Caco-2 (cell line): Measurements from ENCODE around the gene SLC43A3. TPM values are rescaled to one million over a fixed set of nuclear protein-coding genes. Genes with fewer than 3 reads are reported as not detected.

Experiments used
- BruUV-seq: library from RNA; stranded (reverse); fragments of 400-500 nt; replicated peaks from 2 replicates; lab custom pipeline; 2021; lab: Mats Ljungman, UMichigan
- CTCF ChIA-PET: fragments of 300-600 bp; sonication (Branson Sonifier 250); formaldehyde crosslinking; loops from one replicate; lab custom pipeline; 2022; ENCODE audit warnings: antibody characterized with exemption; lab: Charles Lee
- POLR2A ChIA-PET: fragments of 300-600 bp; sonication (Branson Sonifier 250); formaldehyde crosslinking; loops from one replicate; lab custom pipeline; 2022; ENCODE audit warnings: antibody characterized with exemption; lab: Charles Lee
- DNase-seq, 2 experiments: peaks; one replicate each; pipeline versions ENCODE4 v3.0.0 to v3.0.0-alpha.2; 2020 to 2022
- H3K27me3 ChIP-seq: replicated peaks from 2 replicates; pipeline ENCODE4 v1.6.0; 2011; ENCODE audit warnings: low read length; ENCODE audit not compliant: control insufficient read depth, insufficient read depth
- H3K36me3 ChIP-seq: 2 replicates; pipeline ENCODE4 v1.5.1; 2011; ENCODE audit warnings: low read length; ENCODE audit not compliant: control insufficient read depth, insufficient read depth
- H3K4me1 ChIP-seq: fragments of 250-450 bp; sonication (Bioruptor Pico); 2 replicates; pipeline ENCODE4 v1.5.1; 2020; ENCODE audit warnings: mild to moderate bottlenecking
- H3K4me3 ChIP-seq: 2 replicates; pipeline ENCODE4 v1.5.1; 2011; ENCODE audit warnings: low read depth, mild to moderate bottlenecking, control low read depth, low read length
- H3K9me3 ChIP-seq: fragments of 250-450 bp; sonication (Bioruptor Pico); 2 replicates; pipeline ENCODE4 v1.5.1; 2020; ENCODE audit warnings: mild to moderate bottlenecking, moderate library complexity
- H3K27ac Mint-ChIP-seq: one replicate; pipeline ENCODE4 v1.8.0; 2022; ENCODE audit warnings: mixed read lengths; ENCODE audit not compliant: unreplicated experiment
- H3K27me3 Mint-ChIP-seq: one replicate; pipeline ENCODE4 v1.8.0; 2022; ENCODE audit warnings: mixed read lengths; ENCODE audit not compliant: insufficient read depth, unreplicated experiment
- H3K36me3 Mint-ChIP-seq: one replicate; pipeline ENCODE4 v1.8.0; 2022; ENCODE audit warnings: mild to moderate bottlenecking, mixed read lengths; ENCODE audit not compliant: insufficient read depth, unreplicated experiment
- H3K4me1 Mint-ChIP-seq: one replicate; pipeline ENCODE4 v1.8.0; 2022; ENCODE audit warnings: low read depth, mixed read lengths; ENCODE audit not compliant: unreplicated experiment
- H3K4me3 Mint-ChIP-seq: one replicate; pipeline ENCODE4 v1.8.0; 2022; ENCODE audit warnings: mild to moderate bottlenecking, moderate library complexity, mixed read lengths; ENCODE audit not compliant: unreplicated experiment
- H3K9me3 Mint-ChIP-seq: one replicate; pipeline ENCODE4 v1.8.0; 2022; ENCODE audit warnings: mixed read lengths; ENCODE audit not compliant: unreplicated experiment
- intact Hi-C: fragments of 100-400 bp; cut with micrococcal nuclease; formaldehyde crosslinking; loops from one replicate; pipeline ENCODE4 v1.10.0; 2022; ENCODE audit not compliant: unreplicated experiment
- total RNA-seq: library from RNA; stranded (reverse); gene quantifications from 2 replicates; pipeline ENCODE4 v1.2.3, GENCODE V29; 2022
- TF ChIP-seq, protein P1 (sequence below), 2 experiments: fragments of 200-600 bp in 1 of 2; IDR thresholded peaks; 1 replicate in 1 of 2; 2 replicates in 1 of 2; pipeline versions ENCODE4 v1.5.1 to v1.8.0; 2011 to 2022; ENCODE audit warnings: antibody characterized with exemption in 1 of 2, control low read depth in 1 of 2, inconsistent platforms in 1 of 2, low read depth in 1 of 2, low read length in 1 of 2, mild to moderate bottlenecking in 1 of 2, moderate library complexity in 1 of 2; ENCODE audit not compliant: insufficient read depth in 1 of 2, severe bottlenecking in 1 of 2, unreplicated experiment in 1 of 2

The SLC43A3 gene
- total RNA-seq, 1 experiment from 2014 or later, result not detected

DNA sequence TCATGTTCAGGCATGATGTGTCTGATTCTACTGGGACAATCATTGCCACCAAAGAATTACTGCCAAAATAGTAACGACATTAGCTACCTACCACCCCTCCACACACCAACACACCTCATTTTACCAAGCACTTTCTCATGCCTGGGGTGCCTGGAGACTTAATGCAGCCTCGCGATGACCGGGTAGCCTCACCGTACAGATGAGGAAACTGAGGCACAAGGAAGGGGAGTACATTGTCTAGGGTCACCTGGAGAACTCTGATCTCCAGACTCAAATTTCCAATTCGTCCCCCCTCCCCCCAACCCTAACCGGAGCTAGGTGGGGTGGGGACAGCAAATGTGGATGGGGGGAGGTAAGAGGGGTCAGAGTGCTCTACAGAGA is 30.7 kb upstream of the SLC43A3 start:
- peaks cover 15% of the 10 kb centered on the region for H3K27me3 Mint-ChIP-seq
- no peaks in the 10 kb centered on the region for H3K9me3 Mint-ChIP-seq
- H3K36me3 Mint-ChIP-seq, result peaks cover 9% of the 10 kb centered on the region
- H3K4me1 Mint-ChIP-seq, result peaks cover 20% of the 10 kb centered on the region
- intact Hi-C loops, result loop anchor here (1.0 kb wide), 8 partner anchors 19 to 184 kb away; no protein-coding TSS in a partner anchor
- peaks cover 28% of the 10 kb centered on the region for H3K4me1 ChIP-seq
- peak overlapping the region; percentile 85 for H3K4me3 Mint-ChIP-seq
- H3K9me3 ChIP-seq, result no peaks in the 10 kb centered on the region
- no peaks in the 10 kb centered on the region for H3K36me3 ChIP-seq
- DNase-seq, result no peak
- no peak overlapping the region for H3K27ac Mint-ChIP-seq
- H3K4me3 ChIP-seq, result no peak overlapping the region
- ChIA-PET CTCF (interaction anchor here (0.6 to 2.8 kb wide), 16 partner anchors 15 to 190 kb away, joined by 3 to 21 read pairs (median 7); no protein-coding TSS in a partner anchor), POLR2A (interaction anchor here (0.9 kb wide), 1 partner anchor 73 kb away, joined by 3 read pairs; no protein-coding TSS in a partner anchor)
- H3K27me3 ChIP-seq, result peaks cover 3% of the 10 kb centered on the region; the same call in 1 of the 2 replicates
- TF ChIP-seq, protein P1, sequence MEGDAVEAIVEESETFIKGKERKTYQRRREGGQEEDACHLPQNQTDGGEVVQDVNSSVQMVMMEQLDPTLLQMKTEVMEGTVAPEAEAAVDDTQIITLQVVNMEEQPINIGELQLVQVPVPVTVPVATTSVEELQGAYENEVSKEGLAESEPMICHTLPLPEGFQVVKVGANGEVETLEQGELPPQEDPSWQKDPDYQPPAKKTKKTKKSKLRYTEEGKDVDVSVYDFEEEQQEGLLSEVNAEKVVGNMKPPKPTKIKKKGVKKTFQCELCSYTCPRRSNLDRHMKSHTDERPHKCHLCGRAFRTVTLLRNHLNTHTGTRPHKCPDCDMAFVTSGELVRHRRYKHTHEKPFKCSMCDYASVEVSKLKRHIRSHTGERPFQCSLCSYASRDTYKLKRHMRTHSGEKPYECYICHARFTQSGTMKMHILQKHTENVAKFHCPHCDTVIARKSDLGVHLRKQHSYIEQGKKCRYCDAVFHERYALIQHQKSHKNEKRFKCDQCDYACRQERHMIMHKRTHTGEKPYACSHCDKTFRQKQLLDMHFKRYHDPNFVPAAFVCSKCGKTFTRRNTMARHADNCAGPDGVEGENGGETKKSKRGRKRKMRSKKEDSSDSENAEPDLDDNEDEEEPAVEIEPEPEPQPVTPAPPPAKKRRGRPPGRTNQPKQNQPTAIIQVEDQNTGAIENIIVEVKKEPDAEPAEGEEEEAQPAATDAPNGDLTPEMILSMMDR (IDR thresholded peaks at IDR 0.05; ENCODE audit: insufficient read depth in 1 of 2, low read depth in 1 of 2, low read length in 1 of 2, severe bottlenecking in 1 of 2, unreplicated experiment in 1 of 2), result no peak
- BruUV-seq, result no TSS peak

DNA sequence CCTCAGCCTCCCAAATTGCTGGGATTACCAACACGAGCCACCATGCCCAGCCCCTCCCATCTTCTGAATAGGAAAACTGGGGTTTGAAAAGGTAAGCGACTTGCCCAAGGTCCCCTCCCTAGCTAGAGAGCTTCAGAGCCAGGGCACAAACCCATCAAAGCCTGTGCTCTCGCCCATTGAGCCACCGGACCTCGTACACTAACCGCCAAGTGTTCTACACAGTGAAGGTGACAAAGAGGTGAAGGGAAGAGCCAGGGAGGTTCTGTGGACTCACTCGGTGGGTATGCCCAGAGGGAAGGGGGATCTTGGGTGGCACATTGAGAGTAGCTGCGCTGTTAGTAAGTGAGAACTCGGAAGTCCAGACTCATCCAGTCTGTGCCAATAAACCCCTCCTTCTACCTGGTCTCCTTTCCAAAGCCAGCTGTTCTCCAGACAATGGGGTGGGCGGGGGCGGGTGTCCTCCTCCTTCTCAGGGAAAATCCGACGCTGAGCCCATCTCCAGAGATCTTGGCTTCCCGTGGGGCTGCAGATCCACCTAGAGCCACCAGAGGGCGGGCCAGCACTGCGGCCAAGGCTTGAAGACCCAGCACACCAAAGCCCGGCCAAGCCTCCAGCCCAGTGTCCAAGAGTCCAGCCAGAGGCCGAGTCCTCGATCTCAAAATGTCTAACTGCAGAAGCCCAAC is 30.2 kb upstream of the SLC43A3 start:
- DNase-seq, result peak; percentile 88 to 92
- Mint-ChIP-seq H3K4me3 (peak overlapping the region; percentile 85), H3K27me3 (peaks cover 15% of the 10 kb centered on the region), H3K27ac (no peak overlapping the region), H3K36me3 (peaks cover 9% of the 10 kb centered on the region), H3K9me3 (no peaks in the 10 kb centered on the region), H3K4me1 (peaks cover 20% of the 10 kb centered on the region)
- Histone ChIP-seq H3K4me1 (peaks cover 28% of the 10 kb centered on the region), H3K36me3 (no peaks in the 10 kb centered on the region), H3K27me3 (peaks cover 3% of the 10 kb centered on the region; the same call in 1 of the 2 replicates), H3K4me3 (no peak overlapping the region), H3K9me3 (no peaks in the 10 kb centered on the region)
- POLR2A ChIA-PET, result no interaction called here
- CTCF ChIA-PET, result interaction anchor here (0.6 to 2.8 kb wide), 16 partner anchors 16 to 1653 kb away, joined by 3 to 21 read pairs (median 6); no protein-coding TSS in a partner anchor
- intact Hi-C loops, result loop anchor here (1.0 kb wide), 8 partner anchors 19 to 184 kb away; no protein-coding TSS in a partner anchor
- BruUV-seq, result no TSS peak
- TF ChIP-seq, protein P1 (IDR thresholded peaks at IDR 0.05; ENCODE audit: insufficient read depth in 1 of 2, low read depth in 1 of 2, low read length in 1 of 2, severe bottlenecking in 1 of 2, unreplicated experiment in 1 of 2), result peak; percentile 98 to 99

DNA sequence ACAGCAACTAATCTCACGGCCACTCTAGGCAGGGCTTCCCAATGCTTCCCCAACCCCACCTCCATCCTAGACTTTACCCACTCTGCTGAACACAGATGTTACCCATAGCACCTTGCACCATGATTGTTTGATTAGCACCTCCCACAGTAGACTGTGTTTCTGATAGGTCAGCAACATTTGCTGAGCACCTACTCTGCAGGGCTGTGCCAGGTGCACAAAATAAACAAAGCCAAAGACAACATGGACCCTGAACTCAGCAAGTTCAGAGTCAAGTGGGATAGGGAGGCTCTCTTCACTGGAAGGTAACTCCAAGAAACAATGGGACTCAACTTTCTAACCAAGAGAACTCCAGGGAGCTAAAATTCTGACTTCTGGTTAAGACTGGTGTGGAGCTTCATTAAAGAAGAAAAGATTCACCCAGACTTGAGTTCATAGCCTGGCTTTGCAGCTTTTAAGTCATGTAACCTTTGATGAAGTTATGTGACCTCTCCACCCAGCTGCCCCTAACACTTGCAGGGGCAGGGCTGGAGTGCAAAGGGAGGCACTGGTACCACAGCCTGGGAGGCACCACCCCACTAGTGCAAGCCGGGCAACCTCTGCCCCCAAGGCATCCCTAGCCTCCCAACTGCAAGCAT is 26.7 kb upstream of the SLC43A3 start:
- BruUV-seq, result no TSS peak
- no peaks in the 10 kb centered on the region for H3K36me3 Mint-ChIP-seq
- H3K4me1 ChIP-seq, result peaks cover 18% of the 10 kb centered on the region
- H3K27me3 ChIP-seq, result no peaks in the 10 kb centered on the region
- H3K9me3 Mint-ChIP-seq, result no peaks in the 10 kb centered on the region
- TF ChIP-seq, protein P1 (IDR thresholded peaks at IDR 0.05; ENCODE audit: insufficient read depth in 1 of 2, low read depth in 1 of 2, low read length in 1 of 2, severe bottlenecking in 1 of 2, unreplicated experiment in 1 of 2), result no peak
- H3K36me3 ChIP-seq, result no peaks in the 10 kb centered on the region
- no peak overlapping the region for H3K4me3 ChIP-seq
- H3K9me3 ChIP-seq, result no peaks in the 10 kb centered on the region
- no peak for DNase-seq
- peak overlapping the region; percentile 1 for H3K4me3 Mint-ChIP-seq
- intact Hi-C loops, result loop anchor here (1.0 kb wide), 1 partner anchor 19 kb away; no protein-coding TSS in a partner anchor
- POLR2A ChIA-PET, result interaction anchor here (0.6 kb wide), 1 partner anchor 93 kb away, joined by 3 read pairs; no protein-coding TSS in a partner anchor
- CTCF ChIA-PET, result interaction anchor here (0.6 to 0.9 kb wide), 2 partner anchors 50 to 188 kb away, joined by 3 to 5 read pairs; no protein-coding TSS in a partner anchor
- no peak overlapping the region for H3K27ac Mint-ChIP-seq
- peaks cover 1% of the 10 kb centered on the region for H3K27me3 Mint-ChIP-seq
- H3K4me1 Mint-ChIP-seq, result peaks cover 9% of the 10 kb centered on the region
